ENCODE data around the gene MACROH2A1.

DNA sequence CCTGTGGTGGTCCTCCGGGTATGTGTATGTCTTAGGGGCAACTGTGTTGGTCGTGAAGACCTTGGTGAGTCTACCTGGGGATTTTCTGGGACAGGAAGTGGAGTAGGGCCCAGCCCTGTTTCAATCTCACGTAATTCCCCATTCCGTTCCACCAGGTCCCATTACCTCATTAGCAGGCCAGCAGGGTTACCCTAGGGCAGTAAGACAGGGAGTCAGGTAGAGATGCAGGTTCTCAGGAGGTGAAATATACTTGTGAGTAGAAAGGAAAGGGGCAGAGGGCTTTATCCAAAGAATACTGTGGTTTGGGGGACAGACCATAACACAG is 56.5 kb downstream of the MACROH2A1 start:
- no peak for TF ChIP-seq ZNF416 (CRISPR knock-in tag; IDR thresholded peaks at IDR 0.05)
- TF ChIP-seq, protein P1, sequence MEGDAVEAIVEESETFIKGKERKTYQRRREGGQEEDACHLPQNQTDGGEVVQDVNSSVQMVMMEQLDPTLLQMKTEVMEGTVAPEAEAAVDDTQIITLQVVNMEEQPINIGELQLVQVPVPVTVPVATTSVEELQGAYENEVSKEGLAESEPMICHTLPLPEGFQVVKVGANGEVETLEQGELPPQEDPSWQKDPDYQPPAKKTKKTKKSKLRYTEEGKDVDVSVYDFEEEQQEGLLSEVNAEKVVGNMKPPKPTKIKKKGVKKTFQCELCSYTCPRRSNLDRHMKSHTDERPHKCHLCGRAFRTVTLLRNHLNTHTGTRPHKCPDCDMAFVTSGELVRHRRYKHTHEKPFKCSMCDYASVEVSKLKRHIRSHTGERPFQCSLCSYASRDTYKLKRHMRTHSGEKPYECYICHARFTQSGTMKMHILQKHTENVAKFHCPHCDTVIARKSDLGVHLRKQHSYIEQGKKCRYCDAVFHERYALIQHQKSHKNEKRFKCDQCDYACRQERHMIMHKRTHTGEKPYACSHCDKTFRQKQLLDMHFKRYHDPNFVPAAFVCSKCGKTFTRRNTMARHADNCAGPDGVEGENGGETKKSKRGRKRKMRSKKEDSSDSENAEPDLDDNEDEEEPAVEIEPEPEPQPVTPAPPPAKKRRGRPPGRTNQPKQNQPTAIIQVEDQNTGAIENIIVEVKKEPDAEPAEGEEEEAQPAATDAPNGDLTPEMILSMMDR (IDR thresholded peaks at IDR 0.05): no peak
- TF ChIP-seq, protein P2, sequence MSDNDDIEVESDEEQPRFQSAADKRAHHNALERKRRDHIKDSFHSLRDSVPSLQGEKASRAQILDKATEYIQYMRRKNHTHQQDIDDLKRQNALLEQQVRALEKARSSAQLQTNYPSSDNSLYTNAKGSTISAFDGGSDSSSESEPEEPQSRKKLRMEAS (CRISPR knock-in tag; IDR thresholded peaks at IDR 0.05): no peak
- TF ChIP-seq, protein P3, sequence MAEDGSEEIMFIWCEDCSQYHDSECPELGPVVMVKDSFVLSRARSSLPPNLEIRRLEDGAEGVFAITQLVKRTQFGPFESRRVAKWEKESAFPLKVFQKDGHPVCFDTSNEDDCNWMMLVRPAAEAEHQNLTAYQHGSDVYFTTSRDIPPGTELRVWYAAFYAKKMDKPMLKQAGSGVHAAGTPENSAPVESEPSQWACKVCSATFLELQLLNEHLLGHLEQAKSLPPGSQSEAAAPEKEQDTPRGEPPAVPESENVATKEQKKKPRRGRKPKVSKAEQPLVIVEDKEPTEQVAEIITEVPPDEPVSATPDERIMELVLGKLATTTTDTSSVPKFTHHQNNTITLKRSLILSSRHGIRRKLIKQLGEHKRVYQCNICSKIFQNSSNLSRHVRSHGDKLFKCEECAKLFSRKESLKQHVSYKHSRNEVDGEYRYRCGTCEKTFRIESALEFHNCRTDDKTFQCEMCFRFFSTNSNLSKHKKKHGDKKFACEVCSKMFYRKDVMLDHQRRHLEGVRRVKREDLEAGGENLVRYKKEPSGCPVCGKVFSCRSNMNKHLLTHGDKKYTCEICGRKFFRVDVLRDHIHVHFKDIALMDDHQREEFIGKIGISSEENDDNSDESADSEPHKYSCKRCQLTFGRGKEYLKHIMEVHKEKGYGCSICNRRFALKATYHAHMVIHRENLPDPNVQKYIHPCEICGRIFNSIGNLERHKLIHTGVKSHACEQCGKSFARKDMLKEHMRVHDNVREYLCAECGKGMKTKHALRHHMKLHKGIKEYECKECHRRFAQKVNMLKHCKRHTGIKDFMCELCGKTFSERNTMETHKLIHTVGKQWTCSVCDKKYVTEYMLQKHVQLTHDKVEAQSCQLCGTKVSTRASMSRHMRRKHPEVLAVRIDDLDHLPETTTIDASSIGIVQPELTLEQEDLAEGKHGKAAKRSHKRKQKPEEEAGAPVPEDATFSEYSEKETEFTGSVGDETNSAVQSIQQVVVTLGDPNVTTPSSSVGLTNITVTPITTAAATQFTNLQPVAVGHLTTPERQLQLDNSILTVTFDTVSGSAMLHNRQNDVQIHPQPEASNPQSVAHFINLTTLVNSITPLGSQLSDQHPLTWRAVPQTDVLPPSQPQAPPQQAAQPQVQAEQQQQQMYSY (CRISPR knock-in tag; IDR thresholded peaks at IDR 0.05): no peak
